ENCODE results near the gene USP22. TPM values are rescaled to one million over a fixed set of nuclear protein-coding genes. Genes with fewer than 3 reads are reported as not detected.

Gene USP22
- total RNA-seq, 4 donors from 2014 or later, result 101 to 128 (median 104) TPM

GRCh38 chr17:21002309-21003006 lies 40.4 kb downstream of the USP22 start:
- peak overlapping the region in 3 of 4 donors; percentile 33 to 66 (median 64) for H3K27ac ChIP-seq
- no peak overlapping the region for H3K4me3 ChIP-seq
- H3K9me3 ChIP-seq, result no peaks in the 10 kb centered on the region
- peaks cover 0 to 72% of the 10 kb centered on the region in 2 donors for H3K36me3 ChIP-seq
- ATAC-seq, result no peak
- WGBS, 2 donors (ENCODE audit: low coverage in 1 of 2), result 78 to 90% methylated on average over 14 to 16 of the region's 26 CpGs
- peaks cover 4 to 72% (median 26%) of the 10 kb centered on the region in 3 donors for H3K4me1 ChIP-seq
- no peak for TF ChIP-seq EP300 (IDR thresholded peaks at IDR 0.05)
- no peaks in the 10 kb centered on the region for H3K27me3 ChIP-seq

GRCh38 chr17:21001813-21002221 lies 41.0 kb downstream of the USP22 start:
- Histone ChIP-seq H3K9me3 (no peaks in the 10 kb centered on the region), H3K27me3 (no peaks in the 10 kb centered on the region), H3K4me3 (no peak overlapping the region), H3K27ac (peak overlapping the region in 3 of 4 donors; percentile 33 to 66 (median 64)), H3K4me1 (peaks cover 4 to 77% (median 26%) of the 10 kb centered on the region in 3 donors), H3K36me3 (peaks cover 0 to 65% of the 10 kb centered on the region in 2 donors)
- no peak for ATAC-seq
- 71 to 93% methylated on average over 2 to 5 of the region's 12 CpGs for WGBS, 2 donors (ENCODE audit: low coverage in 1 of 2)
- TF ChIP-seq POLR2A (IDR thresholded peaks at IDR 0.05) (no peak), CTCF (IDR thresholded peaks at IDR 0.05) (no peak), POLR2AphosphoS5 (IDR thresholded peaks at IDR 0.05) (no peak)

GRCh38 chr17:21001111-21001812 lies 41.5 kb downstream of the USP22 start:
- Histone ChIP-seq H3K27me3 (no peaks in the 10 kb centered on the region), H3K4me3 (no peak overlapping the region), H3K4me1 (peaks cover 4 to 77% (median 26%) of the 10 kb centered on the region in 3 donors), H3K27ac (peak overlapping the region in 3 of 4 donors; percentile 33 to 66 (median 64)), H3K9me3 (no peaks in the 10 kb centered on the region), H3K36me3 (peaks cover 0 to 60% of the 10 kb centered on the region in 2 donors)
- TF ChIP-seq CTCF (IDR thresholded peaks at IDR 0.05) (no peak), POLR2A (IDR thresholded peaks at IDR 0.05) (no peak), POLR2AphosphoS5 (IDR thresholded peaks at IDR 0.05) (no peak), EP300 (IDR thresholded peaks at IDR 0.05) (no peak)
- ATAC-seq, result no peak
- WGBS, 2 donors (ENCODE audit: low coverage in 1 of 2), result 40 to 52% methylated on average over 6 to 7 of the region's 7 CpGs

- 73 to 76% methylated on average over 3 to 9 of the region's 13 CpGs for WGBS, 2 donors (ENCODE audit: low coverage in 1 of 2)
- Histone ChIP-seq H3K36me3 (peaks cover 0 to 47% of the 10 kb centered on the region in 2 donors), H3K9me3 (no peaks in the 10 kb centered on the region), H3K27ac (peak overlapping the region in 3 of 4 donors; percentile 62 to 73 (median 66)), H3K27me3 (no peaks in the 10 kb centered on the region), H3K4me3 (no peak overlapping the region), H3K4me1 (peaks cover 4 to 75% (median 26%) of the 10 kb centered on the region in 3 donors)
- TF ChIP-seq EP300 (IDR thresholded peaks at IDR 0.05) (no peak), CTCF (IDR thresholded peaks at IDR 0.05) (no peak), POLR2A (IDR thresholded peaks at IDR 0.05) (no peak), POLR2AphosphoS5 (IDR thresholded peaks at IDR 0.05) (no peak)
- ATAC-seq, result no peak
These were observed 42.8 kb downstream of the USP22 start for GRCh38 chr17:20999841-21000532.

- H3K4me3 ChIP-seq, result no peak overlapping the region
These were observed 43.7 kb downstream of the USP22 start for GRCh38 chr17:20999044-20999573.

More at GRCh38 chr17:20999044-20999573, 43.7 kb downstream of the USP22 start:
- Histone ChIP-seq H3K36me3 (peaks cover 0 to 38% of the 10 kb centered on the region in 2 donors), H3K27me3 (no peaks in the 10 kb centered on the region), H3K27ac (peak overlapping the region in 3 of 4 donors; percentile 62 to 73 (median 66)), H3K9me3 (no peaks in the 10 kb centered on the region), H3K4me1 (peaks cover 4 to 66% (median 26%) of the 10 kb centered on the region in 3 donors)
- TF ChIP-seq CTCF (IDR thresholded peaks at IDR 0.05) (no peak), POLR2AphosphoS5 (IDR thresholded peaks at IDR 0.05) (peak; percentile 24), POLR2A (IDR thresholded peaks at IDR 0.05) (no peak)
- peak; percentile 13 for ATAC-seq
- 48 to 52% methylated on average over 6 to 10 of the region's 16 CpGs for WGBS, 2 donors (ENCODE audit: low coverage in 1 of 2)

Measured in gastroesophageal sphincter (tissue), 4 donors.